Hepatocyte (in vitro differentiated cells): ENCODE results near the gene DUOX2. TPM values are rescaled to one million over a fixed set of nuclear protein-coding genes. Genes with fewer than 3 reads are reported as not detected.
"Not testable (repeated sequence)": the region's sequence is repeated elsewhere in the genome, so short reads cannot be mapped to it uniquely, and the experiment has no call there.

ENCODE experiments used
- DNase-seq: peaks from one replicate; pipeline ENCODE4 v3.0.0-alpha.2; 2016; ENCODE audit warnings: low spot score
- H2AFZ ChIP-seq: fragments of 200-600 bp; sonication (generic); 2 replicates; pipeline ENCODE4 v1.6.0; 2016; ENCODE audit warnings: antibody characterized with exemption, mild to moderate bottlenecking
- H3K27ac ChIP-seq: fragments of 200-600 bp; sonication (generic); 2 replicates; pipeline ENCODE4 v1.5.1; 2016; ENCODE audit warnings: mild to moderate bottlenecking
- H3K27me3 ChIP-seq: fragments of 200-600 bp; sonication (generic); 2 replicates; pipeline ENCODE4 v1.6.1; 2016
- H3K36me3 ChIP-seq: fragments of 200-600 bp; sonication (generic); replicated peaks from 2 replicates; pipeline ENCODE4 v1.5.1; 2016; ENCODE audit warnings: low read depth; ENCODE audit not compliant: insufficient read depth
- H3K4me1 ChIP-seq: fragments of 200-600 bp; sonication (generic); 2 replicates; pipeline ENCODE4 v1.5.1; 2016; ENCODE audit warnings: mild to moderate bottlenecking, moderate library complexity; ENCODE audit not compliant: insufficient read depth
- H3K4me2 ChIP-seq: fragments of 200-600 bp; sonication (generic); 2 replicates; pipeline ENCODE4 v1.6.0; 2016
- H3K4me3 ChIP-seq: fragments of 200-600 bp; sonication (generic); 2 replicates; pipeline ENCODE4 v1.5.1; 2016; ENCODE audit warnings: mild to moderate bottlenecking
- H3K79me2 ChIP-seq: fragments of 200-600 bp; sonication (generic); 2 replicates; pipeline ENCODE4 v1.6.0; 2017; ENCODE audit warnings: mild to moderate bottlenecking
- H3K9me2 ChIP-seq: fragments of 200-600 bp; sonication (generic); replicated peaks from 2 replicates; pipeline ENCODE4 v1.6.0; 2017; ENCODE audit warnings: mild to moderate bottlenecking; ENCODE audit not compliant: insufficient read depth
- H3K9me3 ChIP-seq: fragments of 200-600 bp; sonication (generic); 2 replicates; pipeline ENCODE4 v1.5.1; 2016; ENCODE audit warnings: low read depth, mild to moderate bottlenecking
- H4K20me1 ChIP-seq: fragments of 200-600 bp; sonication (generic); 2 replicates; pipeline ENCODE4 v1.6.0; 2016; ENCODE audit warnings: mild to moderate bottlenecking; ENCODE audit not compliant: insufficient read depth, poor library complexity, severe bottlenecking
- CTCF ChIP-seq: fragments of 200-600 bp; sonication (generic); IDR thresholded peaks from 2 replicates; pipeline ENCODE4 v1.5.1; 2016; ENCODE audit warnings: antibody characterized with exemption, mild to moderate bottlenecking; ENCODE audit not compliant: poor library complexity
- EZH2 ChIP-seq: fragments of 200-600 bp; sonication (generic); IDR thresholded peaks from 2 replicates; pipeline ENCODE4 v1.6.1; 2016; ENCODE audit warnings: antibody characterized with exemption, mild to moderate bottlenecking, borderline replicate concordance
- EZH2phosphoT487 ChIP-seq: fragments of 200-600 bp; sonication (generic); IDR thresholded peaks from one replicate; pipeline ENCODE4 v1.6.1; 2018; ENCODE audit warnings: antibody characterized with exemption, mild to moderate bottlenecking, low read depth, moderate library complexity; ENCODE audit not compliant: unreplicated experiment, severe bottlenecking
- WGBS: methylation state at CpG from one replicate; pipeline ENCODE4 v1.1.6; 2016; ENCODE audit warnings: low lambda C conversion rate; ENCODE audit errors: missing lambda C conversion rate; 5-methylcytosine and 5-hydroxymethylcytosine counted together
- polyA plus RNA-seq: library from polyadenylated mRNA; unstranded; fragments of >200 nt; fragmentation: Nextera tagmentation; extraction: Ambion mirVana; gene quantifications from 2 replicates; pipeline ENCODE4 v1.2.1, GENCODE V29; 2016
- total RNA-seq: library from RNA; depleted of rRNA; stranded (reverse); fragments of >200 nt; gene quantifications from 2 replicates; pipeline ENCODE4 v1.2.3, GENCODE V29; 2014

DUOX2 gene
- total and polyA plus RNA-seq, 2 experiments from 2014 or later = 21.4 to 37.4 TPM

- not testable (repeated sequence) for H3K4me3 ChIP-seq, H4K20me1 ChIP-seq, DNase-seq, H3K9me2 ChIP-seq, H3K79me2 ChIP-seq, H3K4me1 ChIP-seq, H3K27ac ChIP-seq, H3K36me3 ChIP-seq, H3K9me3 ChIP-seq, H2AFZ ChIP-seq
- 61% methylated on average over 4 of the region's 37 CpGs for WGBS
- Histone ChIP-seq H3K27me3 (peaks cover 20% of the 10 kb centered on the region), H3K4me2 (peak overlapping the region; percentile 73)
- peak; percentile 41 for TF ChIP-seq EZH2
Measured at GRCh38 chr15:45135705-45136377, 21.9 kb upstream of the DUOX2 start.

- WGBS = 24% methylated on average over 35 of the region's 57 CpGs
- no peak overlapping the region for H3K27ac ChIP-seq
- peaks cover 29% of the 10 kb centered on the region for H3K27me3 ChIP-seq
- DNase-seq = peak; percentile 58
- no peaks in the 10 kb centered on the region for H3K36me3 ChIP-seq
- H3K4me1 ChIP-seq = peaks cover 6% of the 10 kb centered on the region
- H3K9me2 ChIP-seq = no peaks in the 10 kb centered on the region
- H3K4me2 ChIP-seq = peak overlapping the region; percentile 73
- H3K4me3 ChIP-seq = no peak overlapping the region
- no peaks in the 10 kb centered on the region for H4K20me1 ChIP-seq
- H3K79me2 ChIP-seq = no peaks in the 10 kb centered on the region
- no peak overlapping the region for H2AFZ ChIP-seq
- H3K9me3 ChIP-seq = no peaks in the 10 kb centered on the region
- TF ChIP-seq EZH2phosphoT487 (no peak), EZH2 (no peak), CTCF (peak; percentile 34)
Measured at GRCh38 chr15:45134682-45135604, 21.0 kb upstream of the DUOX2 start.

GRCh38 chr15:45134046-45134445 is 20.1 kb upstream of the DUOX2 start:
- Histone ChIP-seq H3K27me3 (peaks cover 38% of the 10 kb centered on the region), H3K4me2 (no peak overlapping the region), H2AFZ (no peak overlapping the region), H3K4me3 (no peak overlapping the region), H4K20me1 (no peaks in the 10 kb centered on the region), H3K79me2 (no peaks in the 10 kb centered on the region), H3K9me2 (no peaks in the 10 kb centered on the region), H3K27ac (no peak overlapping the region), H3K4me1 (peaks cover 15% of the 10 kb centered on the region), H3K9me3 (no peaks in the 10 kb centered on the region), H3K36me3 (no peaks in the 10 kb centered on the region)
- 94% methylated on average over 7 of the region's 7 CpGs for WGBS
- no peak for DNase-seq
- no peak for TF ChIP-seq EZH2
- TF ChIP-seq EZH2phosphoT487 = no peak
- no peak for TF ChIP-seq CTCF

- Histone ChIP-seq H3K9me3 (no peaks in the 10 kb centered on the region), H4K20me1 (no peaks in the 10 kb centered on the region), H3K36me3 (no peaks in the 10 kb centered on the region), H3K4me1 (peaks cover 20% of the 10 kb centered on the region), H3K27ac (no peak overlapping the region), H3K4me2 (no peak overlapping the region), H3K4me3 (no peak overlapping the region), H3K27me3 (peaks cover 43% of the 10 kb centered on the region), H2AFZ (no peak overlapping the region), H3K79me2 (no peaks in the 10 kb centered on the region), H3K9me2 (no peaks in the 10 kb centered on the region)
- 86% methylated on average over 5 of the region's 5 CpGs for WGBS
- TF ChIP-seq EZH2phosphoT487 = no peak
- TF ChIP-seq EZH2 = no peak
- TF ChIP-seq CTCF = no peak
- no peak for DNase-seq
Measured at GRCh38 chr15:45133561-45133920, 19.6 kb upstream of the DUOX2 start.
